Gastroesophageal sphincter (tissue), 3 donors: Measurements from ENCODE around the gene L1TD1.

Source experiments
- EP300 ChIP-seq: sonication (generic); formaldehyde crosslinking; IDR thresholded peaks from one replicate; pipeline ENCODE4 v1.6.1; 2017; ENCODE audit warnings: antibody characterized with exemption, mild to moderate bottlenecking
- POLR2A ChIP-seq, 2 donors: fragments of 450-650 bp; IDR thresholded peaks; one replicate each; pipeline ENCODE4 v1.6.1; 2017; ENCODE audit warnings: antibody characterized with exemption in 2 of 2, mild to moderate bottlenecking in 2 of 2, moderate library complexity in 1 of 2
- POLR2AphosphoS5 ChIP-seq: sonication (generic); formaldehyde crosslinking; IDR thresholded peaks from one replicate; pipeline ENCODE4 v1.6.1; 2017; ENCODE audit warnings: antibody characterized with exemption
- TF ChIP-seq, protein P1 (sequence below), 4 experiments: fragments of 200-600 bp in 2 of 4; fragments of 450-650 bp in 2 of 4; sonication (generic) in 1 of 4; IDR thresholded peaks; one replicate each; pipeline ENCODE4 v1.5.1; 2017 to 2019; ENCODE audit warnings: antibody characterized with exemption in 4 of 4, mild to moderate bottlenecking in 2 of 4, moderate library complexity in 2 of 4

GRCh38 chr1:62198069-62198780 lies 3.6 kb downstream of the L1TD1 start:
- TF ChIP-seq, protein P1, sequence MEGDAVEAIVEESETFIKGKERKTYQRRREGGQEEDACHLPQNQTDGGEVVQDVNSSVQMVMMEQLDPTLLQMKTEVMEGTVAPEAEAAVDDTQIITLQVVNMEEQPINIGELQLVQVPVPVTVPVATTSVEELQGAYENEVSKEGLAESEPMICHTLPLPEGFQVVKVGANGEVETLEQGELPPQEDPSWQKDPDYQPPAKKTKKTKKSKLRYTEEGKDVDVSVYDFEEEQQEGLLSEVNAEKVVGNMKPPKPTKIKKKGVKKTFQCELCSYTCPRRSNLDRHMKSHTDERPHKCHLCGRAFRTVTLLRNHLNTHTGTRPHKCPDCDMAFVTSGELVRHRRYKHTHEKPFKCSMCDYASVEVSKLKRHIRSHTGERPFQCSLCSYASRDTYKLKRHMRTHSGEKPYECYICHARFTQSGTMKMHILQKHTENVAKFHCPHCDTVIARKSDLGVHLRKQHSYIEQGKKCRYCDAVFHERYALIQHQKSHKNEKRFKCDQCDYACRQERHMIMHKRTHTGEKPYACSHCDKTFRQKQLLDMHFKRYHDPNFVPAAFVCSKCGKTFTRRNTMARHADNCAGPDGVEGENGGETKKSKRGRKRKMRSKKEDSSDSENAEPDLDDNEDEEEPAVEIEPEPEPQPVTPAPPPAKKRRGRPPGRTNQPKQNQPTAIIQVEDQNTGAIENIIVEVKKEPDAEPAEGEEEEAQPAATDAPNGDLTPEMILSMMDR (IDR thresholded peaks at IDR 0.05): no peak
- no peak for TF ChIP-seq POLR2A (IDR thresholded peaks at IDR 0.05)
- no peak for TF ChIP-seq EP300
- TF ChIP-seq POLR2AphosphoS5: no peak
